OCI-LY7 (cell line): Measurements from ENCODE around the gene TTLL1.

Experiments
- CTCF ChIP-seq: fragments of 200-600 bp; sonication (generic); conservative IDR thresholded peaks from 2 replicates; pipeline ENCODE4 v1.5.1; 2014; ENCODE audit warnings: mild to moderate bottlenecking, antibody characterized with exemption, low read length, moderate library complexity, mixed read lengths
- EZH2phosphoT487 ChIP-seq: fragments of 200-600 bp; sonication (generic); IDR thresholded peaks from 2 replicates; pipeline ENCODE4 v1.6.1; 2018; ENCODE audit warnings: low read depth, borderline replicate concordance, mild to moderate bottlenecking, mixed run types, antibody characterized with exemption, low read length, moderate library complexity, mixed read lengths

- TF ChIP-seq CTCF (no peak), EZH2phosphoT487 (no peak)
These were observed 92.4 kb downstream of the TTLL1 start for GRCh38 chr22:42996646-42997365.
